HL-60 (cell line): ENCODE measurements around the gene DLG3.

ENCODE experiments used
- DNase-seq, 2 experiments: peaks; one replicate each; pipeline ENCODE4 v3.0.0-alpha.2; 2010 to 2020; ENCODE audit warnings: low read depth in 1 of 2, low spot score in 1 of 2
- H3K27ac ChIP-seq: fragments of 250-450 bp; sonication (Bioruptor Pico); replicated peaks from 2 replicates; pipeline ENCODE4 v1.5.1; 2020; ENCODE audit warnings: mild to moderate bottlenecking, moderate library complexity
- H3K27me3 ChIP-seq: fragments of 250-450 bp; sonication (Bioruptor Pico); 2 replicates; pipeline ENCODE4 v1.5.1; 2021; ENCODE audit warnings: mild to moderate bottlenecking, moderate library complexity; ENCODE audit not compliant: insufficient read depth, poor library complexity, severe bottlenecking
- H3K4me3 ChIP-seq: replicated peaks from 2 replicates; pipeline ENCODE4 v1.5.1; 2011; ENCODE audit warnings: mild to moderate bottlenecking, control low read depth, low read length; ENCODE audit not compliant: insufficient read depth
- CTCF ChIP-seq: IDR thresholded peaks from one replicate; pipeline ENCODE4 v1.5.1; 2011; ENCODE audit warnings: low read length, control low read depth, inconsistent platforms; ENCODE audit not compliant: insufficient read depth
- GABPA ChIP-seq: IDR thresholded peaks from 2 replicates; pipeline ENCODE4 v1.6.1; 2012; ENCODE audit warnings: low read depth
- POLR2AphosphoS5 ChIP-seq: IDR thresholded peaks from 2 replicates; pipeline ENCODE4 v1.6.1; 2012; ENCODE audit warnings: low read depth
- REST ChIP-seq: IDR thresholded peaks from 2 replicates; pipeline ENCODE4 v1.6.1; 2012; ENCODE audit warnings: low read depth; ENCODE audit not compliant: insufficient replicate concordance
- SPI1 ChIP-seq: IDR thresholded peaks from 2 replicates; pipeline ENCODE4 v1.6.1; 2012; ENCODE audit warnings: low read depth, mild to moderate bottlenecking, borderline replicate concordance

The DLG3 gene

GRCh38 chrX:70481471-70482270, 37.0 kb downstream of the DLG3 start:
- Histone ChIP-seq H3K27ac (no peak overlapping the region), H3K4me3 (no peak overlapping the region)
- no peak for DNase-seq

GRCh38 chrX:70482300-70482699, 37.7 kb downstream of the DLG3 start:
- H3K27me3 ChIP-seq: no peaks in the 10 kb centered on the region
- no peak overlapping the region for H3K27ac ChIP-seq
- no peak for TF ChIP-seq SPI1
- TF ChIP-seq POLR2AphosphoS5: no peak
- no peak for TF ChIP-seq REST
- TF ChIP-seq CTCF: no peak
- TF ChIP-seq GABPA: no peak
- H3K4me3 ChIP-seq: no peak overlapping the region
- no peak for DNase-seq

More at GRCh38 chrX:70481471-70482270, 37.0 kb downstream of the DLG3 start:
- no peaks in the 10 kb centered on the region for H3K27me3 ChIP-seq
- TF ChIP-seq GABPA (no peak), CTCF (no peak), SPI1 (no peak), POLR2AphosphoS5 (no peak), REST (no peak)

GRCh38 chrX:70485466-70485865, 40.8 kb downstream of the DLG3 start:
- Histone ChIP-seq H3K4me3 (no peak overlapping the region), H3K27ac (no peak overlapping the region), H3K27me3 (no peaks in the 10 kb centered on the region)
- no peak for DNase-seq
- no peak for TF ChIP-seq CTCF
- no peak for TF ChIP-seq POLR2AphosphoS5
- TF ChIP-seq REST: no peak
- TF ChIP-seq GABPA: no peak
- no peak for TF ChIP-seq SPI1
